Peyer's patch (tissue), 4 donors: ENCODE data around the gene PRKAB2. TPM values are rescaled to one million over a fixed set of nuclear protein-coding genes. Genes with fewer than 3 reads are reported as not detected.
"Not testable (repeated sequence)": the region's sequence is repeated elsewhere in the genome, so short reads cannot be mapped to it uniquely, and the experiment has no call there.

ENCODE experiments used
- DNase-seq, 3 donors: peaks; one replicate each; pipeline ENCODE4 v3.0.0-alpha.2; 2017 to 2019
- H3K27ac ChIP-seq, 4 donors: fragments of 200-600 bp; sonication (generic); one replicate each; pipeline ENCODE4 v1.5.1; 2016 to 2019
- H3K27me3 ChIP-seq, 2 donors: fragments of 200-600 bp; sonication (generic); one replicate each; pipeline ENCODE4 v1.5.1; 2019
- H3K36me3 ChIP-seq, 3 donors: fragments of 200-600 bp; sonication (generic); one replicate each; pipeline ENCODE4 v1.5.1; 2016 to 2019
- H3K4me1 ChIP-seq, 4 donors: fragments of 200-600 bp; sonication (generic); one replicate each; pipeline ENCODE4 v1.5.1; 2016 to 2019
- H3K4me3 ChIP-seq, 4 donors: fragments of 200-600 bp; sonication (generic); 1 replicate in 3 of 4; 2 replicates in 1 of 4; pipeline ENCODE4 v1.5.1; 2016 to 2019; ENCODE audit warnings: mild to moderate bottlenecking in 1 of 4
- H3K9me3 ChIP-seq, 4 donors: fragments of 200-600 bp; sonication (generic); one replicate each; pipeline ENCODE4 v1.5.1; 2016 to 2019; ENCODE audit warnings: mild to moderate bottlenecking in 1 of 4
- CTCF ChIP-seq, 6 experiments: fragments of 450-650 bp in 4 of 6; fragments of 200-600 bp in 2 of 6; sonication (generic) in 1 of 6; IDR thresholded peaks; one replicate each; pipeline ENCODE4 v1.5.1; 2017 to 2019; ENCODE audit warnings: antibody characterized with exemption in 6 of 6, mild to moderate bottlenecking in 3 of 6, moderate library complexity in 1 of 6
- POLR2A ChIP-seq, 2 donors: fragments of 450-650 bp; IDR thresholded peaks; one replicate each; pipeline ENCODE4 v1.5.1; 2017; ENCODE audit warnings: antibody characterized with exemption in 2 of 2, mild to moderate bottlenecking in 2 of 2, moderate library complexity in 2 of 2
- total RNA-seq, 4 donors: library from RNA; depleted of rRNA; stranded (reverse); fragments of >200 nt; gene quantifications; one replicate each; pipeline ENCODE4 v1.1.0, GENCODE V29; 2016

Gene PRKAB2
- total RNA-seq, 4 donors from 2014 or later: 9.9 to 45.5 (median 42.2) TPM

DNA sequence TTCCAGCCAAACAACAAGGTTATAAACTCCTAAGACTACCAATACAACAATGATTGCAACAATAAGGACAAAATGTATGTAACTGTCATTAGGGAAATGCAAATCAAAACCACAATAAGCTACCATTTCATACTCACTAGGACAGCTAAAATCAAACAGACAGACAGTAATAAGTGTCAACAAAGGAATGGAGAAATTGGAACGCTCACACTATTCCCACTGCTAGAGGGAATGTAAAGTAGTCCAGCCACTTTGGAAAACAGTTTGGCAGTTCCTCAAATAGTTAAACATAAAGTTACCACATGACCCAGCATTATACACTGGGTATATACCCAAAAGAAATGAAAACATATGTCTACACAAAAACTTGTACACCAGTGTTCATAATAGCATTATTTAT is 9.3 kb downstream of the PRKAB2 start:
- Histone ChIP-seq H3K4me3 (no peak overlapping the region), H3K27me3 (no peaks in the 10 kb centered on the region), H3K27ac (no peak overlapping the region), H3K9me3 (no peaks in the 10 kb centered on the region), H3K36me3 (peaks cover 0 to 82% (median 3%) of the 10 kb centered on the region in 3 donors), H3K4me1 (peaks cover 0 to 6% (median 0%) of the 10 kb centered on the region in 4 donors)
- TF ChIP-seq CTCF (IDR thresholded peaks at IDR 0.05): no peak
- TF ChIP-seq POLR2A (IDR thresholded peaks at IDR 0.05): no peak
- no peak for DNase-seq

DNA sequence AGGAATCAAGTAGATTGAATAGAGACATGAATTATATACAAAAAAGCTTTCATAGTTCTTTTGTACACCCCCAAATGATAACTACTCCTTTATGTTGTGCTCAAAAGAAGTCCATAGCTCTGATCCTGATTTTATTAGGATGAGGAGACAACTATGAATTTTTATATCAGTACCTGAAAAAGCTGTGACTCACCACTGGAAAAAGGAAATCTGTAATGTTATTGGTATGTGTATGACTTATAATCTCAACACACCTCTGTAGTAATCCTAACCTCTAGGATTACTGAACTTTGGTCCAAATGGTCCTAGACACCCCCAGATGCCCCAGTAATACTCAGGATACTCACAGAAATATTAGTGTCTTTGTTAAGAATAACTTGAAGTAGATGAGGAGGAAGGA is 10.2 kb downstream of the PRKAB2 start:
- peaks cover 0 to 91% (median 3%) of the 10 kb centered on the region in 3 donors for H3K36me3 ChIP-seq
- H3K4me3 ChIP-seq: no peak overlapping the region
- no peaks in the 10 kb centered on the region for H3K4me1 ChIP-seq
- no peaks in the 10 kb centered on the region for H3K27me3 ChIP-seq
- DNase-seq: no peak
- H3K27ac ChIP-seq: no peak overlapping the region
- no peaks in the 10 kb centered on the region for H3K9me3 ChIP-seq
- TF ChIP-seq POLR2A (IDR thresholded peaks at IDR 0.05) (no peak), CTCF (IDR thresholded peaks at IDR 0.05) (no peak)

DNA sequence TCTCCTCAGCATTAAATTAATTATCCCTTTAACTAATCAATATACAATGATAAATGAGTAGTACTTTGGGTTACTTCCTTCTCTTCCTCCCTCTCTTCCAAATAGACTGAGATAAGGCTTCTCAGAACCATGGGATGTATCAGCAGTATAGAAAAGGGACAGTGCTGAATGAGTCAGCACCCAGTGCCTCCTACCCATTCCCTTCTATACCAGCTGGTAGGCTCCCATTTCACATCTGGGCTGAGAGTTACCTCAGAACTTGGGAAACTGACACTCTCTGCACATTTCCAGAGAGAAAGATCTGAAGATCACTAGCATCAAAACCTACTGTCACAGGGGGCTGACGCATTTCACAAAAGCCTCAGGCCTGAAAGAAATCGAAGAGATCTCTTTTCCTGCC is 15.2 kb downstream of the PRKAB2 start:
- H3K4me3 ChIP-seq, DNase-seq, H3K27me3 ChIP-seq, H3K9me3 ChIP-seq, H3K4me1 ChIP-seq, H3K27ac ChIP-seq: not testable (repeated sequence)
- H3K36me3 ChIP-seq: peaks cover 0 to 71% (median under 1%) of the 10 kb centered on the region in 3 donors

DNA sequence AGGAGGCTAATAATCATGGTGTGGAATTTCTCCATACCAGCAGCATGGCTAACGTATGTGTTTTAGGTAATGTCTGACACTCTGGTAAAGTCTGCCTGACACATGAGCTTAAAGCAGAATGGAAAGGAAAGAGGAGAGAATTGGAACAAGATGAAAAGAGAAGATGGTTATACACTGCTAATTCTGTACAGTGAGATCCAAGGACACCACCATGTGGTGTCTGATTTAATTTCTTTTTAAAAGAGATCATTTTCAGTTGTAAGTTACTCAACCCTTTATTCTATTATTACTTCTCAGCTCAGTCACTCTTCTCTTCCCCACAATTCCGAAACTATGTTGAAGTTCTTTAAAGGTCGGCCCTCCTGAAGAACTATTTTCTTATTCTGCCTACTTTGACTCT is 15.6 kb downstream of the PRKAB2 start:
- TF ChIP-seq POLR2A (IDR thresholded peaks at IDR 0.05) (no peak), CTCF (IDR thresholded peaks at IDR 0.05) (no peak)
- Histone ChIP-seq H3K27me3 (no peaks in the 10 kb centered on the region), H3K4me3 (no peak overlapping the region), H3K9me3 (no peaks in the 10 kb centered on the region), H3K4me1 (no peaks in the 10 kb centered on the region), H3K36me3 (peaks cover 0 to 66% (median 0%) of the 10 kb centered on the region in 3 donors), H3K27ac (no peak overlapping the region)
- DNase-seq: no peak

DNA sequence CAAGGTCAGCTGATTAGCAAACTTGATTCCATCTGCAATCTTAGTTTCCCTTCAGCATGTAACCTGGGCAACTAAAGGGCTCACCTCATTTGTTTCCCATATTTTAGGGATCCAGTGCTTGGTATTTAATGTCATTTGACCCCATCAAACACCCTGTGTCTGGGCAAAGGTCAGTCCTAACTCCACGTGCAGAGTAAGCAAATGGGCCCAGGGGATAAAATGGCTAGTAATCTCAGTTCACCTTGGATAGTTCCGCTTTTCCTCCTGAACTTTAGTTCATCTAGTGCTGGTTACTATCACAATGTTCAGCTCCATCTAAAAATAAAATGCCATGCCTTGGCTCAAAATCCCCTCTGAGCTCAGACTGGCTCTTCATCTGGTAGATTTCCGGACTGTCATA is 19.5 kb downstream of the PRKAB2 start:
- TF ChIP-seq POLR2A (IDR thresholded peaks at IDR 0.05): no peak
- no peak for TF ChIP-seq CTCF (IDR thresholded peaks at IDR 0.05)

DNA sequence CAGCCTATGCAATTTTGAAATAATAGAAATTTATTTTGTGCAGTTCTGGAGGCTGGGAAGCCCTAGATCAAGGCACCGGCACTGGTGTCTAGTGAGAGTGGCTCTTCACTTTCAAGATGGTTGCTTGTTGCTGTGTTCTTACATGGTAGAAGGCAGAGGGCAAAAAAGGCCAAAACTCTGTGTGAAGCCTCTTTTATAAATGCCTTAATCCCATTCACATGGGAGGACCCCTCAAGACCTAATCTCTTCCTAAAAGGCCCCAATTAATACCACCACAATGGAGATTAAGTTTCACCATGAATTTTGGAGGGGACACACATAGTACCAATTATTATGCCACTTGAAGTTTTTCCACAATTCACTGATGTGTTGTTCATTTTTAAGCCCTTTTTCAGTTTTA is 21.0 kb downstream of the PRKAB2 start:
- Histone ChIP-seq H3K9me3 (no peaks in the 10 kb centered on the region), H3K27ac (no peak overlapping the region), H3K4me1 (no peaks in the 10 kb centered on the region), H3K4me3 (no peak overlapping the region), H3K36me3 (peaks cover 0 to 15% (median 0%) of the 10 kb centered on the region in 3 donors), H3K27me3 (no peaks in the 10 kb centered on the region)
- DNase-seq: no peak
- TF ChIP-seq POLR2A (IDR thresholded peaks at IDR 0.05) (no peak), CTCF (IDR thresholded peaks at IDR 0.05) (no peak)

More for the DNA sequence above, 19.5 kb downstream of the PRKAB2 start:
- Histone ChIP-seq H3K27ac (no peak overlapping the region), H3K36me3 (peaks cover 0 to 27% (median 0%) of the 10 kb centered on the region in 3 donors), H3K27me3 (no peaks in the 10 kb centered on the region), H3K4me1 (no peaks in the 10 kb centered on the region), H3K9me3 (no peaks in the 10 kb centered on the region), H3K4me3 (no peak overlapping the region)
- DNase-seq: no peak
